VCaP (cell line): ENCODE results near the gene CMIP.

Experiments used
- H3K27ac ChIP-seq: fragments of 450-650 bp; 2 replicates; pipeline ENCODE4 v1.5.1; 2017
- CTCF ChIP-seq: fragments of 450-650 bp; conservative IDR thresholded peaks from 2 replicates; pipeline ENCODE4 v1.5.1; 2017; ENCODE audit warnings: mild to moderate bottlenecking, moderate library complexity

The CMIP gene

GRCh38 chr16:81558077-81558443 lies 113.5 kb downstream of the CMIP start:
- no peak for TF ChIP-seq CTCF
- no peak overlapping the region for H3K27ac ChIP-seq

GRCh38 chr16:81558444-81559175 lies 114.0 kb downstream of the CMIP start:
- no peak for TF ChIP-seq CTCF
- H3K27ac ChIP-seq: no peak overlapping the region

GRCh38 chr16:81560979-81561657 lies 116.5 kb downstream of the CMIP start:
- TF ChIP-seq CTCF: no peak
- H3K27ac ChIP-seq: no peak overlapping the region

- H3K27ac ChIP-seq: no peak overlapping the region
- TF ChIP-seq CTCF: no peak
Measured at GRCh38 chr16:81562174-81562849, 117.7 kb downstream of the CMIP start.

GRCh38 chr16:81562926-81563325 lies 118.3 kb downstream of the CMIP start:
- no peak overlapping the region for H3K27ac ChIP-seq
- TF ChIP-seq CTCF: no peak

GRCh38 chr16:81564421-81564911 lies 119.9 kb downstream of the CMIP start:
- H3K27ac ChIP-seq: no peak overlapping the region
- TF ChIP-seq CTCF: no peak

GRCh38 chr16:81565321-81566028 lies 120.9 kb downstream of the CMIP start:
- no peak overlapping the region for H3K27ac ChIP-seq
- no peak for TF ChIP-seq CTCF
